ENCODE measurements around the gene MCAM. TPM values are rescaled to one million over a fixed set of nuclear protein-coding genes. Genes with fewer than 3 reads are reported as not detected.

Gene MCAM, protein sequence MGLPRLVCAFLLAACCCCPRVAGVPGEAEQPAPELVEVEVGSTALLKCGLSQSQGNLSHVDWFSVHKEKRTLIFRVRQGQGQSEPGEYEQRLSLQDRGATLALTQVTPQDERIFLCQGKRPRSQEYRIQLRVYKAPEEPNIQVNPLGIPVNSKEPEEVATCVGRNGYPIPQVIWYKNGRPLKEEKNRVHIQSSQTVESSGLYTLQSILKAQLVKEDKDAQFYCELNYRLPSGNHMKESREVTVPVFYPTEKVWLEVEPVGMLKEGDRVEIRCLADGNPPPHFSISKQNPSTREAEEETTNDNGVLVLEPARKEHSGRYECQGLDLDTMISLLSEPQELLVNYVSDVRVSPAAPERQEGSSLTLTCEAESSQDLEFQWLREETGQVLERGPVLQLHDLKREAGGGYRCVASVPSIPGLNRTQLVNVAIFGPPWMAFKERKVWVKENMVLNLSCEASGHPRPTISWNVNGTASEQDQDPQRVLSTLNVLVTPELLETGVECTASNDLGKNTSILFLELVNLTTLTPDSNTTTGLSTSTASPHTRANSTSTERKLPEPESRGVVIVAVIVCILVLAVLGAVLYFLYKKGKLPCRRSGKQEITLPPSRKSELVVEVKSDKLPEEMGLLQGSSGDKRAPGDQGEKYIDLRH
- total RNA-seq (2012; rRNA removed), result 11.4 and 11.8 TPM in 2 replicates

DNA sequence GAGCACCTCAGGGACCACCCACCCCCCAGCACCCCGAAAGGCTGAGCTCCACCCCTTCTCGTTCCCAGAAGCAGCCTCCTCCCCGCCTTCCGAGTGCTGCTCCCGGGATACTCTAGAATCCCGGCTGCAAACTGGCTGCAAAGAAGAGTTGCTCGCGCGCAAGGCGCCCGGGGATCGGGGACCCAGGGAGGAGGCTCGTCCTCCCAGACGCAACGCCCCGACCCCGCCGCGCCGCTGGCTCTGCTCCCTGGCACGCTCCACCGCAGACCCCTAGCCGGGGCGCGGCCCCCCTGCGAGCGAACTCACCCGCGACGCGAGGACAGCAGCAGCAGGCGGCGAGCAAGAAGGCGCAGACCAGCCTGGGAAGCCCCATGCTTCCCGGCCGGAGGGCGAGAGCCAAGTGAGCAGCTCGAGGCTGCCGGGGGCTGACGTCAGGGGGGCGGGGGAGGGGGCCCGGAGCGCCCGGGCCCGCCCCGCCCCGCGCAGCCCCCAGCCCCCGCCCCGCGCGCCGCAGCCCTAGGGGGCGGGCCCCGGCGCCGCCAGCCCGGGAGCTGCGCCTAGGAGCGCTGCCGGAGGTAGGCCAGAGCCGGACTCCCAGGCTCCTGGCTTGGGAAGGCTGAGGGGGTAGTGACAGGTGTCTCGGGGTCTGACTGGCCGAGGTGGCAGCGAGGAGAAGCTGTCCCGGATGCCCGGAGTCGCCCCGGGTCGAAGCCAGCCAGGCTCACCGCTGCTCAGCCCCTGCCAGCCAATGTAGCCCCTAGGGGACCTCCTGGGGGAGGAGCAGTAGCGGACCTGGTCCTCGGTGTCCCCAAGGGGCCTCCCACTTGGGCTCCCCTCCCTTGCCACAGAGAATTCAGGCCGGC lies at the start of gene MCAM:
MCAM (minus strand) TSS at position 402 of the 863 bp plus-strand sequence; CDS start at position 373, 29 bp downstream.
- H3K27me3 ChIP-seq (ENCODE audit: control insufficient read depth, insufficient read depth, low read length), result peaks cover 9% of the 10 kb centered on the region
- peak within 1 kb of the TSS; percentile 95 for H3K4me2 ChIP-seq (ENCODE audit: low read length)
- no peaks in the 10 kb centered on the region for H3K36me3 ChIP-seq (ENCODE audit: insufficient read depth, low read length)
- H3K4me3 ChIP-seq (ENCODE audit: low read length), result peak within 1 kb of the TSS; percentile 69
- no peaks in the 10 kb centered on the region for H3K9me3 ChIP-seq (replicated peaks; ENCODE audit: low read length)
- H3K9ac ChIP-seq (ENCODE audit: low read depth, low read length), result peak within 1 kb of the TSS; percentile 35
- H3K4me1 ChIP-seq (ENCODE audit: control insufficient read depth, insufficient read depth, low read length), result peaks cover 49% of the 10 kb centered on the region

DNA sequence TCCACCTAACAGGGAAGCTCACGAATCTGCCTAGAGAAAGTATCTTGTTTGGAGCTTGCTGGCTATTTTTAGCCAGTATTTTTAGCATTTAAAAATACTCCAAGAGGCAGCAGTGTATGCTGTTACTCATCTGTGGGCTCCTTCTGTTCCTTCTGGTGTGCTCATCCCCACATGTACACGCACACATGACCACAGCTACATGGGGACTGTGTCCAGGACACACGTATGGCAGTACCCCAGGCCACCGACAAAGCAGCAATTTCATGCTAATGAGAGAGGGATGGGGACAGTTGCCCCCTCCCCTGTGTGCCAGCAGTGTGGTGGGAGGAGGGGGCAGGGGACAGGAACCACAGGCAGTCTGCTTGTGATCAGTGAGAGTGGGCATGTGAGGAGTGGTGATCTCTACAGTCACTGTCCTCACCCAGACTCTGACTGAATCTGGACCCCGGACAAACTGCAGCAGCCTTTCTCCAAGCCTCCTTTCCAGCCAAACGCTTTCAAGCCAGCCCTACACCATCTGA lies 48.2 kb upstream of the MCAM start:
- Histone ChIP-seq H3K9me3 (replicated peaks; ENCODE audit: low read length) (no peaks in the 10 kb centered on the region), H3K36me3 (ENCODE audit: insufficient read depth, low read length) (no peaks in the 10 kb centered on the region), H3K9ac (ENCODE audit: low read depth, low read length) (no peak overlapping the region), H3K27me3 (ENCODE audit: control insufficient read depth, insufficient read depth, low read length) (no peaks in the 10 kb centered on the region), H3K4me2 (ENCODE audit: low read length) (peak overlapping the region; percentile 41), H3K4me1 (ENCODE audit: control insufficient read depth, insufficient read depth, low read length) (peaks cover 74% of the 10 kb centered on the region), H3K4me3 (ENCODE audit: low read length) (peak overlapping the region; percentile 46)

DNA sequence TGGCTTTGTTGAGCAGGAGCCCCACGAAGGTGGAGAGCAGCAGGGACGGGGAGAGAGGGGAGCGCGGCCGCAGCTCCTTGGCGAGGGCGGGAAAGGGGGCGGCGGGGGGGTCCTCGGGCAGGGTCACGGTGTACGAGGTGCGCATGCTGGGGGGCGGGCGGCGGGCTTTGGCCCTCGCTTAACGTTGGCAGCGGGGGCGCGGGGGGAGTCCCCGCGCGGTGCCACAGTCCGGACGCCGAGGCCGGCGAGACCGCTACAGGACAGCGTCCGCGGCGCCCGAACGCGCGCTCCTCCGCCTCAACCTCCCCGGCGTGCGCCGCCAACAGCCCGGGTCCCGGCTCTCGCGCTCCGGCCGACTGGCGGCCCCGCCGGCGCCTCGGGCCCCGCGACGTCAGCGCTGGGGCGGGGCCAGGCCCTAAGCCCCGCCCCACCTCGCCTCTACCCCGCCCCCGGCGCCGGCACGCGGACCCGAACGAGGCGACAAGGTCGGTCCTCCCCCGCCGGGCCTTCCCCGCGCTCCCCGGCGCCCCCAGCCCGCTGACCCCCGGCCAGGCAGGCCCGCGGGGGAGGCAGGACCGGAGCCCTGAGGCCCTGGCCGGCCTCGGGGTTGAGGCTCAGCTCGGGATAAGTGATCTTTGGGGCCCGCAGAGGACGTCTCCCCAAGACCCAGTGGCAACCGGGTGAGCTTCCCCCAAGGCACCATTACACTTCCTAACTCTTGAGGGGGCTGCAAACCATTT lies 47.1 kb upstream of the MCAM start:
- Histone ChIP-seq H3K9me3 (replicated peaks; ENCODE audit: low read length) (no peaks in the 10 kb centered on the region), H3K4me3 (ENCODE audit: low read length) (peak overlapping the region; percentile 66), H3K4me2 (ENCODE audit: low read length) (peak overlapping the region; percentile 76), H3K4me1 (ENCODE audit: control insufficient read depth, insufficient read depth, low read length) (peaks cover 74% of the 10 kb centered on the region), H3K36me3 (ENCODE audit: insufficient read depth, low read length) (peaks cover under 1% of the 10 kb centered on the region), H3K9ac (ENCODE audit: low read depth, low read length) (peak overlapping the region; percentile 42), H3K27me3 (ENCODE audit: control insufficient read depth, insufficient read depth, low read length) (no peaks in the 10 kb centered on the region)

DNA sequence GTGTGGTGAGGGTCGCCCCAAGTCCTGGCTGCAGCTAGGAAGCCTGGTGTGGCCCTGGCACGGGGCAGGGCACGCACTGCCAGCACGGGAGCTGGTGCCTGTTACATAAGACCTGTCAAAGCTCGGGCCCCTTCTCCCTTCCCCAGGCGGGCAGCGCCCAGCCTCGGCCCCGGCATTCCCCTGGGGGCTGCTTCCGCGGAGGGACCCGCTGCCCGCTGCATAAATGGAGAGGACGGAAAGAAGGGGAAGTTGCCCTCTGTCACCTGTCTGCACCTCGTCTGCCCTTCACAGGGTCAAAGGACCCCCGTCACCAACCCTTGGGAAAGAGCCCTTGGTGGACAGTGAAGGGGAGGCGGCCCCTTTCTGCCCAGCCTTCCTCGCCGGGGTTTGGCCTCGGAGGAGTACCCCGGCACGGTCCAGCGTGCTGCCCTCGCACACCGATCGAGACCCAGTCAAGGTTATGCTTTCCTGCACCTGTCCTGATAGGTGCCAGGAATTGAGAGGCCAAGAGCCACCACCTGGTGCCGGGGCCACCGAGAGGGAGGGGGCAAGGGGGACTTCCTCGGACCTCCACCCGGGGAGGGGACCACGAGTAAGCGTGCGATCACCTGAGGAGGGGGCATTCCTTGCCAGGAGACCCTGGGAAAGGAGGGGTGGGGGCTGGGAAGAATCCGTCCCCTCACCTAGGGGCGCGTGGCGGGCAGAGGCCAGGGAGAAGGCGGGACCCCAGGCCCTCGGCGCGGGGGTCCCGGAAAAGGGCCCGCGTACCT lies 46.3 kb upstream of the MCAM start:
- Histone ChIP-seq H3K9ac (ENCODE audit: low read depth, low read length) (peak overlapping the region; percentile 42), H3K36me3 (ENCODE audit: insufficient read depth, low read length) (peaks cover 7% of the 10 kb centered on the region), H3K4me2 (ENCODE audit: low read length) (peak overlapping the region; percentile 76), H3K4me1 (ENCODE audit: control insufficient read depth, insufficient read depth, low read length) (peaks cover 66% of the 10 kb centered on the region), H3K27me3 (ENCODE audit: control insufficient read depth, insufficient read depth, low read length) (no peaks in the 10 kb centered on the region), H3K4me3 (ENCODE audit: low read length) (peak overlapping the region; percentile 66), H3K9me3 (replicated peaks; ENCODE audit: low read length) (no peaks in the 10 kb centered on the region)

DNA sequence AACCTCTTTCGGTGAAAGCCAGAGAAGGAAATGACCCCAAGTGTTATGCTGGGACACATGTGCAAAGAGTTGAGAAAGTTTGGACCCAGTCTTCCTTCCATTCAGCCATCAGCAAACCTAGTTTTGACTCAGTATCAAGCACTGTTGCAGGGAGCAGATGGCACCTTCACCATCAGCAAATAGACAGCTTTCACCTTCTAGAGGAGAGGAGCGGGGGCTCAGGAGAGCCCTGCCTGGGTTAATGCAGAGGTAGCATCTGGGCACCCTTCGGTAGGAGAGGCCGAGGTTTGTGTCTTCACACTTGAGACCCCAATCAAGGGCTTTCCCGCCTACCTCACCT lies 45.8 kb upstream of the MCAM start:
- Histone ChIP-seq H3K36me3 (ENCODE audit: insufficient read depth, low read length) (peaks cover 7% of the 10 kb centered on the region), H3K4me2 (ENCODE audit: low read length) (peak overlapping the region; percentile 76), H3K9me3 (replicated peaks; ENCODE audit: low read length) (no peaks in the 10 kb centered on the region), H3K27me3 (ENCODE audit: control insufficient read depth, insufficient read depth, low read length) (no peaks in the 10 kb centered on the region), H3K4me3 (ENCODE audit: low read length) (peak overlapping the region; percentile 66), H3K4me1 (ENCODE audit: control insufficient read depth, insufficient read depth, low read length) (peaks cover 60% of the 10 kb centered on the region), H3K9ac (ENCODE audit: low read depth, low read length) (peak overlapping the region; percentile 42)

DNA sequence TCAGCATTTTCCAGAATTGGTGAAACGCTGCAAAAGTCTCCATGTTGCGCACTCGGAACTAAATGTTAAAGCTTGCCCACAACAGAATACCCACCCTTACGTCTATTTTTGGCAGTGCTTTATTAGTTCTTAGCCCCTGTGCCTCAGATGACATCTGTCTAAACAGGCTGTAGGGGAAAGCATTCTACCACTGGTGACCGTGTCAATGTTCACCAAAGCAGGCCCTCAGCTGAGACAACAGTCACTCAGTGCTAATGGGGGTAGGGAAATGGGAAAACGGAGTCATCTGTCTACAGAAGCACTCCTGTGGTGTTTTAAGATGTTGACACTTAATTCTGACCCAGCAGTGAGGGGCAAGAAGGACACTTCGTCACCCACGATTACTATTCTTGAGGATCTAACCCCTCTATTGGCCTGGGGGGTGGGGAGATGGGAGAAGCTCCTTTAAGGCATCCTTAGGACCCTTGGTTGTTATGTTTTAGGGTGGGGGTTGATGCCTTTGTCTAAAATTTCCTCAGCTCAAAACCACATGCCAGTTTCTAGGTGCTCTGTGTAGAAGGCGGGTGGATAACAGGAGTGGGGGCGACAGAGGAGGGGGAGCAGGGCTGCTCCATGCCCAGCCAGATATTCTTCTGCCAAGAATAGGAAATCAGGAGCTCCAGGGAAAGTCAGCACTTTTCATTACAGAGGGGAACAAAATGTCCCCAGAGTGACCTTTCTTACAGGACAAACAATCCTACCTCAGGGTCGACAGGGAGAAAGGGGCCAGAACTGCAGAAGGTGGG lies 45.2 kb upstream of the MCAM start:
- Histone ChIP-seq H3K36me3 (ENCODE audit: insufficient read depth, low read length) (peaks cover 11% of the 10 kb centered on the region), H3K4me1 (ENCODE audit: control insufficient read depth, insufficient read depth, low read length) (peaks cover 55% of the 10 kb centered on the region), H3K4me2 (ENCODE audit: low read length) (peak overlapping the region; percentile 76), H3K4me3 (ENCODE audit: low read length) (peak overlapping the region; percentile 66), H3K9ac (ENCODE audit: low read depth, low read length) (peak overlapping the region; percentile 27), H3K27me3 (ENCODE audit: control insufficient read depth, insufficient read depth, low read length) (no peaks in the 10 kb centered on the region), H3K9me3 (replicated peaks; ENCODE audit: low read length) (no peaks in the 10 kb centered on the region)

DNA sequence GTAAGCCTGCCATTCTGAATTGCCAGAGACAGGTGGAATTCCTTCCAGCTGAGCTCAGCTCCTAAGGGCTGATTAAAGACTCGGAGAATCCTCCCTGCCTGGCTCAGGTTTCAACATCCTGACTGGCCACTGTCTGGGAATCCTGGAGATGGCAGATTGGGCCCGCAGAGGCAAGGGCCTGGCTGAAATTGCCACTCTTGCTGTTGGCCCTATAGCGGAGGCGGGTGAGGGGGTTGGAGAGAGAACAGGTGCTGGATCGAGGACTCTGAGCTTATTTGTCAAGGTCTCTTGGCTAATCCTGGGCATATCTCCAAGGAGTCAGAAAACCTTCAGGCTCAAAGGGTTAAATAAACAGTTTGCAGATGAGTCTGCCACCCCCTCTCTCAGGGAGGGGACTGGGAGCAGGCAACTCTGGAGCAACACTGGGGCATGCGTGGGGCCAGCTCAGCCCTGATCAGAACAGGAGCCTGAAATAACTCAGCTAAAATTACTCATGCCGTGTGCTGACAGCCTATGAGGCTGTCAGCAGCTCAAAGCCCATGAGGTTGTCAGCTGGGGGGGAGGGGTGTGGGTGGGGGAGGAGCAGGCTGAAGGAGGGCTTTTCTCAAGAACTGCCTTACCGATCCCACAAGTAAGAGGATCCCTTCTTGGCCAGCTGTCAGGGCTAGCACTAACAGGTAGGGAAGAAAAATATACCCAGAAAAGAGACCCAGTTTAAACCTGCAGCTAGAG lies 44.3 kb upstream of the MCAM start:
- Histone ChIP-seq H3K9ac (ENCODE audit: low read depth, low read length) (peak overlapping the region; percentile 27), H3K27me3 (ENCODE audit: control insufficient read depth, insufficient read depth, low read length) (no peaks in the 10 kb centered on the region), H3K36me3 (ENCODE audit: insufficient read depth, low read length) (peaks cover 11% of the 10 kb centered on the region), H3K4me1 (ENCODE audit: control insufficient read depth, insufficient read depth, low read length) (peaks cover 50% of the 10 kb centered on the region), H3K4me2 (ENCODE audit: low read length) (peak overlapping the region; percentile 76), H3K4me3 (ENCODE audit: low read length) (peak overlapping the region; percentile 66), H3K9me3 (replicated peaks; ENCODE audit: low read length) (no peaks in the 10 kb centered on the region)

DNA sequence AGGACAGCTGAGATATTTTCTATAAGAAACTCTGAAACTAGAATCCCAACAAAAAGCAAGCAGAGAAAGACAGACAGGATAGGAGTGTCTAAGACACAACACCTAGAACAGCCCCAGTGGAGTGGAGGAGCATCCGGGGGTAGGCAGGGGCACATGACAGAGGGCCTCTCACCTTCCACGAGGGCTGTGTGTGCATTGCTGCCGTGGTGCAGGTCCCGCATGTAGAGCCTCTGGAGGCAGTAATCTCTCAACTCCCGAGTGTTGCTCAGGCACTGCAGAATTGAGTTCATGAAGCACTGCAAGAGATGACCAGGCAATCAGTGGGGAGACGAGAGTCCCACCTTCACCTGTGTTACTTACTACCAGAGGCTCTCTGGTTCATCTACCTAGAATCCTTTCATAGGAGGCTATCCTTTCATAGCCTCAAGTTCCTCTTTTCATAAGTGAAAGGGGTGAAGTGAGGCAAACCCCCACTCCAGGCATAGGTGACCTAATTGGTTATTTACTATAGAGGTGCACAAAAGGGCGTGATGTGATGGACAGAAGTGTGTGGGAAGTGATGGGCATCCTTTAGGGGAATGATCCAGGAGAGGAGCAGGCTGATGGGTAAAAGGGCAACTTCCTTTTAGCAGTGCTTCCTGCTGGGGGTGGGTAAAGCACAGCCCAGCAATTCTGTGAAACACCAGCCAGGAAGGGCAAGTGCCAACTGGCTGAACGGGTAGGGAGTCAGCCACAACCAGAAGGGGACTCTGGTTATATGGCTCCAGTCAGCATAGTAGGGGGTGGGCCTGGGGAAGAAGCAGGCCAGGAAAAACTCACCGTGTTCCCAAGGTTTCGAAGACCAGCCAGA lies 42.7 kb upstream of the MCAM start:
- Histone ChIP-seq H3K36me3 (ENCODE audit: insufficient read depth, low read length) (peaks cover 11% of the 10 kb centered on the region), H3K9ac (ENCODE audit: low read depth, low read length) (no peak overlapping the region), H3K4me1 (ENCODE audit: control insufficient read depth, insufficient read depth, low read length) (peaks cover 43% of the 10 kb centered on the region), H3K9me3 (replicated peaks; ENCODE audit: low read length) (no peaks in the 10 kb centered on the region), H3K4me3 (ENCODE audit: low read length) (no peak overlapping the region), H3K4me2 (ENCODE audit: low read length) (no peak overlapping the region), H3K27me3 (ENCODE audit: control insufficient read depth, insufficient read depth, low read length) (no peaks in the 10 kb centered on the region)

DNA sequence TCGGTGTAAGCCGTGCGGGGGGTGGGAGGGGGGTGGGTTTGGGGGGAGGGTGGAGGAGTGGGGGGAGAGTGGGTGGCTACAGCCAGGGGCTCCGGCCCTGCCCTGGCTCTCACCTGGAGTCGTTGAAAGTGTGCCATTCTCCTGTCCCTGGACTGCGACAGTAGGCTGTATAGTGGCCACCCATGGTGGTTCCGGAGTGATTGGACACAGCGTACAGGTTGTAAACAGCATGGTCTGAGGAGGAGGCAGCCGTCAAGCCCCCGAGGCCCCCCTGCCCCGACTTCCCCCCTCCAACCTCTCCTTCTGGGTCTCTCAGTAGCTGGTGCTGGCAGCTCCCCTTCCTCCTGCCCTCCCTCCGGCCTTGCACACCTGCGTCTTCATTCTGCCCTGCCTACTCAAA lies 40.1 kb upstream of the MCAM start:
- H3K36me3 ChIP-seq (ENCODE audit: insufficient read depth, low read length), result peaks cover 11% of the 10 kb centered on the region
- no peaks in the 10 kb centered on the region for H3K27me3 ChIP-seq (ENCODE audit: control insufficient read depth, insufficient read depth, low read length)
- H3K4me3 ChIP-seq (ENCODE audit: low read length), result no peak overlapping the region
- H3K9ac ChIP-seq (ENCODE audit: low read depth, low read length), result no peak overlapping the region
- no peak overlapping the region for H3K4me2 ChIP-seq (ENCODE audit: low read length)
- H3K9me3 ChIP-seq (replicated peaks; ENCODE audit: low read length), result no peaks in the 10 kb centered on the region
- H3K4me1 ChIP-seq (ENCODE audit: control insufficient read depth, insufficient read depth, low read length), result peaks cover 23% of the 10 kb centered on the region
